ENCODE results near the gene SPATA13. TPM values are rescaled to one million over a fixed set of nuclear protein-coding genes. Genes with fewer than 3 reads are reported as not detected.

SPATA13 gene
- total and polyA plus RNA-seq, 12 donors: 20.0 to 85.5 (median 31.0) TPM

- Histone ChIP-seq H3K27ac (peak overlapping the region; percentile 15 to 71 (median 61)), H3K27me3 (no peaks in the 10 kb centered on the region), H3K4me3 (peak overlapping the region in 2 of 4 donors; percentile 5 to 37), H3K36me3 (replicated peaks in 1 of 2) (no peaks in the 10 kb centered on the region), H3K4me1 (replicated peaks in 1 of 2) (peaks cover 60 to 63% of the 10 kb centered on the region in 2 donors), H3K9me3 (replicated peaks in 1 of 3) (no peaks in the 10 kb centered on the region)
- WGBS, 4 donors: 85 to 93% (median 88%) methylated on average over 2 of the region's 2 CpGs
- DNase-seq: peak in 3 of 7 donors; percentile 5 to 44 (median 15)
- intact Hi-C loops (cut with DNase I): no loop called here
- TF ChIP-seq CTCF (IDR thresholded peaks at IDR 0.05): no peak
These were observed 107.3 kb downstream of the SPATA13 start for GRCh38 chr13:24267801-24268200.

- H3K27me3 ChIP-seq: no peaks in the 10 kb centered on the region
- no peak overlapping the region for H3K4me3 ChIP-seq
- intact Hi-C loops (cut with DNase I): no loop called here
- peak overlapping the region in 2 of 5 donors; percentile 93 to 94 for H3K27ac ChIP-seq
- WGBS, 4 donors: 88 to 93% (median 90%) methylated on average over 4 of the region's 4 CpGs
- TF ChIP-seq POLR2A (IDR thresholded peaks at IDR 0.05) (no peak), CTCF (IDR thresholded peaks at IDR 0.05) (no peak)
- H3K9me3 ChIP-seq (replicated peaks in 1 of 3): no peaks in the 10 kb centered on the region
- H3K4me1 ChIP-seq (replicated peaks in 1 of 2): peaks cover 50 to 51% of the 10 kb centered on the region in 2 donors
- peak in 2 of 7 donors; percentile 7 to 21 for DNase-seq
- no peaks in the 10 kb centered on the region for H3K36me3 ChIP-seq (replicated peaks in 1 of 2)
These were observed 109.3 kb downstream of the SPATA13 start for GRCh38 chr13:24269821-24270220.

GRCh38 chr13:24270639-24271141, 110.2 kb downstream of the SPATA13 start:
- no peaks in the 10 kb centered on the region for H3K9me3 ChIP-seq (replicated peaks in 1 of 3)
- H3K27me3 ChIP-seq: no peaks in the 10 kb centered on the region
- peaks cover 46 to 47% of the 10 kb centered on the region in 2 donors for H3K4me1 ChIP-seq (replicated peaks in 1 of 2)
- no peaks in the 10 kb centered on the region for H3K36me3 ChIP-seq (replicated peaks in 1 of 2)
- WGBS, 4 donors: 0 to 3% (median 2%) methylated on average over 10 of the region's 10 CpGs
- intact Hi-C loops (cut with DNase I): no loop called here
- TF ChIP-seq CTCF (IDR thresholded peaks at IDR 0.05) (peak in 5 of 6 experiments; percentile 15 to 91 (median 80)), POLR2A (IDR thresholded peaks at IDR 0.05) (peak; percentile 37 to 91)
- peak overlapping the region in 2 of 4 donors; percentile 7 to 54 for H3K4me3 ChIP-seq
- H3K27ac ChIP-seq: peak overlapping the region; percentile 88 to 94 (median 90)
- DNase-seq: peak; percentile 82 to 93 (median 90)

GRCh38 chr13:24271231-24271600, 110.7 kb downstream of the SPATA13 start:
- Histone ChIP-seq H3K4me3 (peak overlapping the region in 2 of 4 donors; percentile 7 to 54), H3K9me3 (replicated peaks in 1 of 3) (no peaks in the 10 kb centered on the region), H3K27me3 (no peaks in the 10 kb centered on the region), H3K36me3 (replicated peaks in 1 of 2) (no peaks in the 10 kb centered on the region), H3K4me1 (replicated peaks in 1 of 2) (peaks cover 46 to 47% of the 10 kb centered on the region in 2 donors), H3K27ac (peak overlapping the region; percentile 88 to 94 (median 90))
- TF ChIP-seq POLR2A (IDR thresholded peaks at IDR 0.05) (no peak), CTCF (IDR thresholded peaks at IDR 0.05) (no peak)
- intact Hi-C loops (cut with DNase I): no loop called here
- 21 to 42% (median 31%) methylated on average over 1 of the region's 1 CpG for WGBS, 4 donors
- no peak for DNase-seq

All from adrenal gland (tissue), 12 donors.